ENCODE measurements around the gene TRIM54.
"Not testable (repeated sequence)": the region's sequence is repeated elsewhere in the genome, so short reads cannot be mapped to it uniquely, and the experiment has no call there.

TRIM54 gene

DNA sequence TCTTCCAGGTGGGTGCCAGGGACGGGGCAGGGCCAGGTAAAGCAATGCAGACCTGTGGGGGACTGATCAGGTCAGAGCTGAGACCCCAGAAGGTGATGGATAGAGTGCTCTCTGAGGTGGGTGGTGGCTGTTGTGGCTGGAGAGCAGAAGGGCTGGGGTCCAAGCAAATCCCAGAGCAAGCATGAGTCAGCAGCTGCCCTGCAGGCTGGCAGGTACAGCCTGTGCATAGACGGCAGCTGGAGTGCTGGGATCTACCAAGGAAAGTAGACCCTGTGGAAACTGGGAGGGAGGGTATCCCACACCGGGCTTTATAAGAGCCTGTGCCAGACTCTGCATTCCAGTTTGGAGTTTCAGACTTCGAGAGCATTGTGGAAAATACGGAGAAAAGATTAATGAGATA, 663 bp downstream of the TRIM54 start:
- no peak for DNase-seq (ENCODE audit: low spot score)

- no peak for DNase-seq (ENCODE audit: low spot score)
Observed at GRCh38 chr2:27284996-27285395, 2.8 kb downstream of the TRIM54 start.

DNA sequence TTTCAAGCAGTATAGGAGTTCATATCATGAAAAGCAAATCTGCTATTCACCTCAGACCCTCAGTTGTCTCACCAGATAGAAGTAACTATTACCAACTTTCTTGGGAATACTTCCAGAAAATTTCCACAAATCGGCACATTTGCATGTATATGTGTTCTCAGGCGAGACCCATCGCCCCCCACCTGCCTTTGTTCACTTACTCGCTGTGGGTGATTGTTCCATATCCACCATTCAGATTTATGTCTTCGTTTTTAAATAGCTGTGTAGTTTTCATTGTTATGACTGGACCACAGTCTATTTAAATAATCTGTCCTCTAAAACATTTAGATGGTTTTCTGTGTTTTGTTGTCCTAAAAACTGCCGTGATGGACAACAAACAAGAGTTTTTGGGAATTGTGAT, 3.3 kb downstream of the TRIM54 start:
- DNase-seq (ENCODE audit: low spot score) = no peak

DNA sequence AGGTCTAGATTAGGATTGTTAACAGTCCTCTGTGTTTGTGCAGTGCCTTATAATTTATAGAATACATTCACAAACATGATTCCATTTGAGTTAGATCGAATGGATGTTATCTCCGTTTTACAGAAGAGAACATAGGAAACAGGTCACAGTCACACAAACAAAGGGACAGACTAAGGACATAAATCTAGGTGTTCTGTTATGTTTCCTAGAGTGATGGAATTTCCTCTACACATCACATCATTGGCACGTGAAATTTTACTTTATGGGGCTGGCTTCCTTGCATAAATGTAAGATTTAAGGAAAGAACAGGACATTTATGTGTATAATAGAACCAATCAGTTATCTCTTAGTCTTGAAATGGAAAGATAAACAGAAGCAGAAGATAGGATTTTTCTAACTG, 6.4 kb downstream of the TRIM54 start:
- DNase-seq (ENCODE audit: low spot score) = no peak

DNA sequence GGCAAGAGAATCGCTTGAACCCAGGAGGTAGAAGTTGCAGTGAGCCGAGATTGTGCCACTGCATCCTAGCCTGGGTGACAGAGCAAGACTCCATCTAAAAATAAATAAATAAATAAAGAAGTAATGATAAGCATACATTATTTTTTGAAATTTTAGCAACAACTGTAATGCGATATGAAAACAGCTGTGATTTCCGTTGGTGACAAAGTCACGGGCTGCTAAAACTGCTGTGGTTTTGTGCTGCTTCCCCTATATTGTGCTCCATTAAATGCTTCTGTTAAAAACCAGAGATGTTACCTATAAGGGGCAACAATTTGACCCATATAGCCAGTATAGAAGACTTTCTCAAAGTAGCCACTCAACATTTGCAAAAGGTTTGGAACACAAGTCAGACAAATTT, 8.3 kb downstream of the TRIM54 start:
- no peak for DNase-seq (ENCODE audit: low spot score)

GRCh38 chr2:27291865-27292264, 9.6 kb downstream of the TRIM54 start:
- no peak for DNase-seq (ENCODE audit: low spot score)

GRCh38 chr2:27294928-27295327, 12.7 kb downstream of the TRIM54 start:
- DNase-seq (ENCODE audit: low spot score) = no peak

GRCh38 chr2:27296481-27296880, 14.3 kb downstream of the TRIM54 start:
- peak; percentile 37 for DNase-seq (ENCODE audit: low spot score)

GRCh38 chr2:27297195-27297594, 15.0 kb downstream of the TRIM54 start:
- no peak for DNase-seq (ENCODE audit: low spot score)

DNA sequence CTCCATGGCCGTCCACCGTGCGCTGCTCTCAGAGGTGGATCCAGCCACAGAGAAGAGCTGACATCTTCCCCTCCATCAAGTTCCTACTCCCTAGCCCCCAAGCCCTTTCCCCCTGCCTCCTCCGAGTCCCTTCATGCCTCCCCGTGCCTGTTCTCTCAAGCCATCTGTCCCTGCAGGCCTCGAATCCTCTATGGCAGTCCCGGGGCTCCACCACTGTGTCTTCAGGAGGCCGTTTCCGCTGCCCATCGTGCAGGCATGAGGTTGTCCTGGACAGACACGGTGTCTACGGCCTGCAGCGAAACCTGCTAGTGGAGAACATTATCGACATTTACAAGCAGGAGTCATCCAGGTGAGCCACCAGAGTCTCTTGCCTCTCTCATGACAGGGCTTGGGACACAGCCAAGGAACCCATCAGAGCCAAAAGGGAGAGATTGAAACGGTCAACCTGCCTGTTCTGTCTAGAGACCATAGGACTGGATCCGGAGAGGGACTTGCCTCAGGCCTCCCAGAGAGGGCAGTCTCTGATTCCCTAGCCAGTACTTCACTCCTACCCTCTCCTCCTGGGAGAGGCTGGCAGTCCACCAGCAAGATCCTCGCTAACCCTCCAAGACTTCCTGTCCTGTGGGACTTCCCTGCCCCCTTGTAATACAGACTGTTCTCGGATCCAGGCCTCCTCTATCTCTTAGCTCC, 16.3 kb downstream of the TRIM54 start:
- DNase-seq (ENCODE audit: low spot score) = no peak

GRCh38 chr2:27300606-27301005, 18.4 kb downstream of the TRIM54 start:
- not testable (repeated sequence) for DNase-seq (ENCODE audit: low spot score)

DNA sequence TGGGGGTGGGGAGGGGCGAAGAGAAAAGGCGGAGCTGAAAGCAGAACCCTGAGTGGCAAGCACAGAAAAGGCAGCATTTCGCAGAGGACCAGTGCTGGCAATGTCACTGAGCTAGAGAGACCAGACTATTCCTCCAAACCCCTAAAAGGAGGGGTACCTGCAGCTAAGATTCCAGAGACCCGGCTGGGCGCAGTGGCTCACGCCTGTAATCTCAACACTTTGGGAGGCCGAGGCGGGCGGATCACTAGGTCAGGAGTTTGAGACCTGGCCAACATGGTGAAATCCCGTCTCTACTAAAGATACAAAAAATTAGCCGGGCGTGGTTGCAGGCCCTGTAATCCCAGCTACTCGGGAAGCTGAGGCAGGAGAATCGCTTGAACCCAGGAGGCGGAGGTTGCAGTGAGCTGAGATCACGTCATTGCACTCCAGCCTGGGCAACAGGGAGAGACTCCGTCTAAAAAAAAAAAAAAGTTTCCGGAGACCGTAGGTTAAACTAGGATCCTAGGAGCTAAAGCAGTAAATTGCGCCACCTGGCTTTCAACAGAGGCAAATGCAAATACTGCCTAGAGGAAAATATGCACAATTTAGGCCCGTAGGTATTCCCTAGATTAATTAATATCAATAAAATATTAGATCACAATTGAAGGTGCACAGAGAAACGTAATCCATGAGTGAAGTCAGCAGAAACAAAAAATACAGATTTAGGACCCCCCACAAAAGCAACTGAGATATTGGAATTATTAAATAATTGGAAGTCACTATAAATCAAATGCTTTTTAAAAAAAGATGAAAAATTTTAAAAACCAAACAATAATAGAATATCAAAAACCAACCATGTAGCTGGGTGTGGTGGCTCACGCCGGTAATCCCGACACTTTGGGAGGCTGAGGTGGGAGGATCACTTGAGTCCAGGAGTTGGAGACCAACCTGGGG, 21.1 kb downstream of the TRIM54 start:
- DNase-seq (ENCODE audit: low spot score) = peak; percentile 82

- DNase-seq (ENCODE audit: low spot score) = no peak
Observed at GRCh38 chr2:27304488-27305240, 22.4 kb downstream of the TRIM54 start.

DNA sequence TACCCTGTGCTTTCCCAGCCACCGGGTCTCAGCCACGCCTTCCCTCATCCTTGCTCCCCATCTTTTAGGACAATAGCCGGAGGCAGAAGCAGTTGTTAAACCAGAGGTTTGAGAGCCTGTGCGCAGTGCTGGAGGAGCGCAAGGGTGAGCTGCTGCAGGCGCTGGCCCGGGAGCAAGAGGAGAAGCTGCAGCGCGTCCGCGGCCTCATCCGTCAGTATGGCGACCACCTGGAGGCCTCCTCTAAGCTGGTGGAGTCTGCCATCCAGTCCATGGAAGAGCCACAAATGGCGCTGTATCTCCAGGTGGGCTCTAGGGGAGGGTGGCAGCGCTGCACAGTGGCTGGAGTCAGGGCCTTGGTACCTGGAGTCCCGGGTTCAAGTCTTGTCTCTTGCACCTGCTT, 23.3 kb downstream of the TRIM54 start:
- DNase-seq (ENCODE audit: low spot score) = no peak

GRCh38 chr2:27306136-27306535, 23.9 kb downstream of the TRIM54 start:
- DNase-seq (ENCODE audit: low spot score) = no peak

DNA sequence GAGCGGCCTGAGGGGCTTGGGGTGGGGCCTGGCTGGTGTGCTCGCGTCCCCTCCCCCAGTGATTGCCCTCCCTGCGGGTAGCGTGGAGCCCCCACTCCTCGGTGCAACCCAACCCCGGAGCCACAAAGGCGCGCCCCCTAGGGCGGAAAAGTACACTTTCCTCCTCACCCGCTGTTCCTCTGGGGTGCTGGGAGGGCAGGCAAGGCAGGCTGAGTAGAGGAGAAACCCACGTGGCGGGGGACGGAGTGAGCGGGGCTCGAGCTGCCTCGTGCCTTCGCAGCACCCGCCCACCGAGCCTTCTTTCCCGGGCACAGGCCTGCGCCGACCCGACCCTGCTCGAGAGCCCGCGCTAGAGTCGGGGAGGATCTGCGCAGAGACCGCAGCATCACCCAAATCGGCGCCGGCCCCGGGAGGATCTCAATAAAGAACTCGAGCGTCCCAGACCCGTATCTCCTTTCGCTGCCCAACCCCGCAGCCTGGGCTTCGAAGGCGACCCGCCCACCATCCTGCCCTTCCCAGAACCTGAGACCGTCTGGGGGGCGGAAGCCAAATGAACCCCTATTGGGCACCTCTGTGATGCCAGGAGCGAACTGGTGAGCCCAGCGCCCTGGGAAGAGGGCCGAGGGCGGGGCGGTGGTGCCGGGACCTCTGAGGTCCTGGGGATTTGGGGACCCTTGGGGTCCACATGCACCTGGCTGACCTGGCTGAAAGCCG, 24.5 kb downstream of the TRIM54 start:
- no peak for DNase-seq (ENCODE audit: low spot score)

GRCh38 chr2:27307287-27307544, 25.0 kb downstream of the TRIM54 start:
- no peak for DNase-seq (ENCODE audit: low spot score)

- no peak for DNase-seq (ENCODE audit: low spot score)
Observed at GRCh38 chr2:27307545-27308358, 25.5 kb downstream of the TRIM54 start.

DNA sequence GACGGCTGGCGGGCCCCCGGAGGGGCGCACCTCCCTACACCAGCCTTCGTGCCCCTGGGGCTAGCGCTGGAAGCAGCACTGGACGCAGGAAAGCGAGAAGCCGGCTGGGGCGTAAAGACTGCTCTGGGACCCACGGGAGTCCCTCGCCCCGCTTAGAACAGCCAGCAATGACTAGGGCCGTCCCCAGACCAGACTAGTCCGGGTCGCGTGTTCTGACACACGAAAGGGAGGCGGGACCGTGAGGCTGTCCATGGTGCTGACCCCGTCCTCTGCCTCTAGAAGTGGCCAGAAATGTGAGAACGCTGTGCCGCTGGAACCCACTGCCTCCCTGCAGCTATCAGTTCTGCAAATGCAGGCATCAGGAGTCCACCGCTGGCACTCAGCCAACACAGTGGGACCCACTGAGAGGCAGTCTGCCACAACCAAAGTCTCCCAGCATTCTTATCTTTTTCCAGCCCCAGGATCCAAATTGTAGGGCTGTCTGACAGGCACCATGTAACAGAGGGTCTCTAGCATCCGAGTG, 26.2 kb downstream of the TRIM54 start, which contains the start of gene UCN:
UCN (minus strand) TSS at position 87 of the 523 bp plus-strand sequence. CDS start 550 bp downstream, outside the sequence.
- peak; percentile 47 for DNase-seq (ENCODE audit: low spot score)

GRCh38 chr2:27309651-27310050, 27.4 kb downstream of the TRIM54 start:
- no peak for DNase-seq (ENCODE audit: low spot score)

DNA sequence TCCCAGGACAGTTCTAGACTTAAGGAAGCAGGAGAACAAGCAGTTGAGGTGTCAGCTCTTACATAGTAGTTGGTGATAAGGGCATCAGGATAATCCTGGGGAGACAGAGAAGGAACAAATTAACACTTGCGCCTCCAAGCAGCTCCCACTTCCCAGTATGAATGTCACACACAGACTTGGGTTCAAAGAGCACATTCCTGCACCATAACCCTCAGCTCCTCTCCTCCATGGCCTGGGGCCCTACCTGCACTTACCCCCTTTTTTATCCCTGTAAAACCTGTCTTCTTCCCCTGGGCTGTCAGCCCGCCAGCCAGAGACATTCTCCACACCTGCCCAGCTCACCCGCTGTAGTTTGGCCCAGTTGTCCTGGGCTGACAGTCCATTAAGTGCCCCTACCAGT, 29.9 kb downstream of the TRIM54 start:
- DNase-seq (ENCODE audit: low spot score) = no peak
